ENCODE results near the gene OR5I1.

GRCh38 chr11:55942785-55943392 is 6.7 kb upstream of the OR5I1 start:
- peak; percentile 14 for TF ChIP-seq CTCF (IDR thresholded peaks at IDR 0.05)
- no peak for TF ChIP-seq EZH2 (IDR thresholded peaks at IDR 0.05; ENCODE audit: borderline replicate concordance, insufficient read depth, low read depth, low read length, poor library complexity, severe bottlenecking)
